Sigmoid colon (tissue), 4 donors: ENCODE data around the gene CSK.

ENCODE experiments used
- CTCF ChIP-seq, 4 experiments: fragments of 450-650 bp in 3 of 4; fragments of 200-600 bp in 1 of 4; IDR thresholded peaks; one replicate each; pipeline ENCODE4 v1.5.1; 2016 to 2019; ENCODE audit warnings: antibody characterized with exemption in 4 of 4, mild to moderate bottlenecking in 3 of 4, moderate library complexity in 2 of 4
- EP300 ChIP-seq, 4 donors: sonication (generic); formaldehyde crosslinking; IDR thresholded peaks; one replicate each; pipeline ENCODE4 v1.6.1; 2017; ENCODE audit warnings: antibody characterized with exemption in 4 of 4
- POLR2A ChIP-seq, 2 donors: fragments of 450-650 bp; IDR thresholded peaks; one replicate each; pipeline ENCODE4 v1.6.1; 2016; ENCODE audit warnings: antibody characterized with exemption in 2 of 2, mild to moderate bottlenecking in 2 of 2, moderate library complexity in 2 of 2
- POLR2AphosphoS5 ChIP-seq, 4 donors: sonication (generic); formaldehyde crosslinking; IDR thresholded peaks; one replicate each; pipeline ENCODE4 v1.6.1; 2017; ENCODE audit warnings: antibody characterized with exemption in 4 of 4

DNA sequence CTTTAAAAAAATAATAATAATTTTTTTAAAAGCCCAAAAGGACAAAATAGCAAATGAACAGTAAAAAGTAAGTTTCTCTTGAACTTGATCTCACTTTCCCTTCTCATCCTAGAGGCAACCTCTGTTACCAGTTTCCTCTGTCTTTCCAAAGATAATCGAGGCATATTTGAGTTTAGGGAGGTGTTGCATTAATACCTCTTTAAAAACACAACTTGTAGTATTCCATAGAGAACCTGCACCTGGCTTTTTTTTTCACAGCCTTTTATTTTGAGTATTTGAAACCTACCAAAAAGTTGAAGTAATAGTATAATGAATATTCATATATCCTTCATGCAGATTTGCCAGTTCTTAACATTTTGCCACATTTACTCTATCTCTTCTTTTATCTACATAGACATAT, 9.1 kb downstream of the CSK start:
- TF ChIP-seq CTCF (IDR thresholded peaks at IDR 0.05) (no peak), EP300 (IDR thresholded peaks at IDR 0.05) (no peak), POLR2AphosphoS5 (IDR thresholded peaks at IDR 0.05) (no peak), POLR2A (IDR thresholded peaks at IDR 0.05) (no peak)
